ENCODE results near the gene HNRNPA2B1. TPM values are rescaled to one million over a fixed set of nuclear protein-coding genes. Genes with fewer than 3 reads are reported as not detected.
"Not testable (repeated sequence)": the region's sequence is repeated elsewhere in the genome, so short reads cannot be mapped to it uniquely, and the experiment has no call there.

Gene HNRNPA2B1
- total RNA-seq, 2 experiments from 2014 or later = 696 to 705 TPM

GRCh38 chr7:26195182-26195581 is 5.4 kb downstream of the HNRNPA2B1 start:
- Mint-ChIP-seq H3K4me3 (peak overlapping the region; percentile 94), H3K27ac (peak overlapping the region; percentile 75), H3K4me1 (peaks cover 68% of the 10 kb centered on the region), H3K36me3 (ENCODE audit: low read depth) (peaks cover 97% of the 10 kb centered on the region), H3K9me3 (no peaks in the 10 kb centered on the region), H3K27me3 (no peaks in the 10 kb centered on the region)
- no peak for DNase-seq
- CTCF ChIA-PET = interaction anchor here (0.6 to 4.1 kb wide), 11 partner anchors 13 to 302 kb away, joined by 3 to 20 read pairs (median 4); partner anchors contain the start of gene NFE2L3
- POLR2A ChIA-PET = interaction anchor here (0.6 to 13.1 kb wide), 11 partner anchors 8 to 159 kb away, joined by 3 to 406 read pairs (median 9); partner anchors contain the start of gene NFE2L3

GRCh38 chr7:26194764-26195163 is 5.8 kb downstream of the HNRNPA2B1 start:
- H3K36me3 Mint-ChIP-seq (ENCODE audit: low read depth) = peaks cover 97% of the 10 kb centered on the region
- not testable (repeated sequence) for DNase-seq, H3K27me3 Mint-ChIP-seq, H3K9me3 Mint-ChIP-seq
- H3K4me3 Mint-ChIP-seq = peak overlapping the region; percentile 64
- ChIA-PET POLR2A (interaction anchor here (0.6 to 13.1 kb wide), 12 partner anchors 6 to 159 kb away, joined by 3 to 406 read pairs (median 39); partner anchors contain the start of genes CBX3, HNRNPA2B1 and NFE2L3), CTCF (interaction anchor here (0.6 to 4.1 kb wide), 12 partner anchors 9 to 302 kb away, joined by 3 to 20 read pairs (median 4); partner anchors contain the start of gene NFE2L3)
- H3K27ac Mint-ChIP-seq = peak overlapping the region; percentile 75
- H3K4me1 Mint-ChIP-seq = peaks cover 71% of the 10 kb centered on the region

GRCh38 chr7:26193432-26194207 is 6.9 kb downstream of the HNRNPA2B1 start:
- Mint-ChIP-seq H3K36me3 (ENCODE audit: low read depth) (peaks cover 97% of the 10 kb centered on the region), H3K9me3 (no peaks in the 10 kb centered on the region), H3K4me1 (peaks cover 81% of the 10 kb centered on the region), H3K27ac (peak overlapping the region; percentile 75), H3K27me3 (no peaks in the 10 kb centered on the region), H3K4me3 (peak overlapping the region; percentile 64)
- no peak for DNase-seq
- CTCF ChIA-PET = interaction anchor here (1.0 to 4.1 kb wide), 8 partner anchors 10 to 176 kb away, joined by 3 to 27 read pairs (median 6); partner anchors contain the start of gene NFE2L3
- POLR2A ChIA-PET = interaction anchor here (0.6 to 13.1 kb wide), 15 partner anchors 7 to 301 kb away, joined by 3 to 406 read pairs (median 4); partner anchors contain the start of genes CBX3, HNRNPA2B1, NFE2L3 and SNX10

- Mint-ChIP-seq H3K36me3 (ENCODE audit: low read depth) (peaks cover 98% of the 10 kb centered on the region), H3K4me3 (peak overlapping the region; percentile 11), H3K9me3 (no peaks in the 10 kb centered on the region), H3K4me1 (peaks cover 90% of the 10 kb centered on the region), H3K27ac (peak overlapping the region; percentile 60), H3K27me3 (no peaks in the 10 kb centered on the region)
- POLR2A ChIA-PET = interaction anchor here (0.7 to 13.1 kb wide), 21 partner anchors 8 to 300 kb away, joined by 3 to 406 read pairs (median 4); partner anchors contain the start of genes CBX3, HNRNPA2B1, NFE2L3 and SNX10
- no peak for DNase-seq
- CTCF ChIA-PET = interaction anchor here (0.6 to 4.1 kb wide), 10 partner anchors 9 to 177 kb away, joined by 3 to 27 read pairs (median 6); partner anchors contain the start of genes CBX3 and NFE2L3
These were observed 8.0 kb downstream of the HNRNPA2B1 start for GRCh38 chr7:26192485-26193087.

- Mint-ChIP-seq H3K27ac (peak overlapping the region; percentile 60), H3K27me3 (no peaks in the 10 kb centered on the region), H3K36me3 (ENCODE audit: low read depth) (peaks cover 98% of the 10 kb centered on the region), H3K4me3 (no peak overlapping the region), H3K4me1 (peaks cover 90% of the 10 kb centered on the region), H3K9me3 (no peaks in the 10 kb centered on the region)
- no peak for DNase-seq
- ChIA-PET CTCF (interaction anchor here (0.6 to 4.1 kb wide), 13 partner anchors 10 to 299 kb away, joined by 3 to 27 read pairs (median 6); partner anchors contain the start of genes CBX3 and NFE2L3), POLR2A (interaction anchor here (0.7 to 13.1 kb wide), 18 partner anchors 9 to 299 kb away, joined by 3 to 406 read pairs (median 6); partner anchors contain the start of genes CBX3, HNRNPA2B1 and NFE2L3)
These were observed 8.5 kb downstream of the HNRNPA2B1 start for GRCh38 chr7:26191974-26192479.

GRCh38 chr7:26191233-26191973 is 9.1 kb downstream of the HNRNPA2B1 start:
- CTCF ChIA-PET = interaction anchor here (0.6 to 4.1 kb wide), 10 partner anchors 10 to 299 kb away, joined by 3 to 27 read pairs (median 6); partner anchors contain the start of gene CBX3
- H3K4me3 Mint-ChIP-seq = no peak overlapping the region
- no peak for DNase-seq
- H3K9me3 Mint-ChIP-seq = no peaks in the 10 kb centered on the region
- peaks cover 90% of the 10 kb centered on the region for H3K4me1 Mint-ChIP-seq
- H3K27ac Mint-ChIP-seq = peak overlapping the region; percentile 47
- POLR2A ChIA-PET = interaction anchor here (1.0 to 13.1 kb wide), 15 partner anchors 10 to 223 kb away, joined by 3 to 406 read pairs (median 7); partner anchors contain the start of genes CBX3, HNRNPA2B1 and NFE2L3
- H3K36me3 Mint-ChIP-seq (ENCODE audit: low read depth) = peaks cover 97% of the 10 kb centered on the region
- no peaks in the 10 kb centered on the region for H3K27me3 Mint-ChIP-seq

- H3K9me3 Mint-ChIP-seq = no peaks in the 10 kb centered on the region
- H3K36me3 Mint-ChIP-seq (ENCODE audit: low read depth) = peaks cover 92% of the 10 kb centered on the region
- H3K4me3 Mint-ChIP-seq = peak overlapping the region; percentile 17
- no peaks in the 10 kb centered on the region for H3K27me3 Mint-ChIP-seq
- ChIA-PET CTCF (interaction anchor here (1.4 to 3.4 kb wide), 3 partner anchors 100 to 298 kb away, joined by 4 to 27 read pairs (median 7); no protein-coding TSS in a partner anchor), POLR2A (interaction anchor here (1.0 to 13.1 kb wide), 14 partner anchors 8 to 175 kb away, joined by 3 to 406 read pairs (median 54); partner anchors contain the start of genes CBX3, HNRNPA2B1 and NFE2L3)
- H3K27ac Mint-ChIP-seq = peak overlapping the region; percentile 52
- no peak for DNase-seq
- H3K4me1 Mint-ChIP-seq = peaks cover 88% of the 10 kb centered on the region
These were observed 10.1 kb downstream of the HNRNPA2B1 start for GRCh38 chr7:26190417-26190869.

GRCh38 chr7:26189697-26190096 is 10.8 kb downstream of the HNRNPA2B1 start:
- POLR2A ChIA-PET = interaction anchor here (0.7 to 5.9 kb wide), 16 partner anchors 9 to 295 kb away, joined by 3 to 217 read pairs (median 10); partner anchors contain the start of genes CBX3, HNRNPA2B1 and NFE2L3
- Mint-ChIP-seq H3K36me3 (ENCODE audit: low read depth) (peaks cover 93% of the 10 kb centered on the region), H3K27ac (no peak overlapping the region)

GRCh38 chr7:26188957-26189541 is 11.5 kb downstream of the HNRNPA2B1 start:
- Mint-ChIP-seq H3K9me3 (no peaks in the 10 kb centered on the region), H3K27ac (peak overlapping the region; percentile 45), H3K4me3 (no peak overlapping the region), H3K36me3 (ENCODE audit: low read depth) (peaks cover 93% of the 10 kb centered on the region), H3K4me1 (peaks cover 89% of the 10 kb centered on the region), H3K27me3 (no peaks in the 10 kb centered on the region)
- CTCF ChIA-PET = interaction anchor here (0.8 to 3.3 kb wide), 6 partner anchors 9 to 296 kb away, joined by 3 to 16 read pairs (median 4); no protein-coding TSS in a partner anchor
- POLR2A ChIA-PET = interaction anchor here (0.6 to 5.9 kb wide), 21 partner anchors 10 to 323 kb away, joined by 3 to 217 read pairs (median 7); partner anchors contain the start of genes CBX3, HNRNPA2B1 and NFE2L3
- no peak for DNase-seq

More at GRCh38 chr7:26189697-26190096, 10.8 kb downstream of the HNRNPA2B1 start:
- CTCF ChIA-PET = interaction anchor here (1.0 to 3.3 kb wide), 4 partner anchors 8 to 111 kb away, joined by 3 to 16 read pairs (median 10); no protein-coding TSS in a partner anchor
- DNase-seq = no peak
- H3K4me1 Mint-ChIP-seq = peaks cover 91% of the 10 kb centered on the region
- H3K9me3 Mint-ChIP-seq = no peaks in the 10 kb centered on the region
- H3K27me3 Mint-ChIP-seq = no peaks in the 10 kb centered on the region
- H3K4me3 Mint-ChIP-seq = no peak overlapping the region

GRCh38 chr7:26188206-26188956 is 12.2 kb downstream of the HNRNPA2B1 start:
- H3K27ac Mint-ChIP-seq = peak overlapping the region; percentile 63
- no peak overlapping the region for H3K4me3 Mint-ChIP-seq
- ChIA-PET POLR2A (interaction anchor here (0.6 to 5.9 kb wide), 22 partner anchors 9 to 322 kb away, joined by 3 to 217 read pairs (median 6); partner anchors contain the start of genes CBX3, HNRNPA2B1 and NFE2L3), CTCF (interaction anchor here (0.7 to 3.3 kb wide), 7 partner anchors 10 to 295 kb away, joined by 3 to 16 read pairs (median 4); no protein-coding TSS in a partner anchor)
- DNase-seq = no peak
- no peaks in the 10 kb centered on the region for H3K9me3 Mint-ChIP-seq
- H3K36me3 Mint-ChIP-seq (ENCODE audit: low read depth) = peaks cover 92% of the 10 kb centered on the region
- H3K4me1 Mint-ChIP-seq = peaks cover 86% of the 10 kb centered on the region
- H3K27me3 Mint-ChIP-seq = no peaks in the 10 kb centered on the region

Measured in activated CD4-positive, alpha-beta memory T cell treated with anti-CD3 and anti-CD28 coated beads, Interleukin-2, amount 10 ng/mL, durations not matched to agents 7 days and 5 days (primary cell).